ENCODE results near the gene CADPS.

DNA sequence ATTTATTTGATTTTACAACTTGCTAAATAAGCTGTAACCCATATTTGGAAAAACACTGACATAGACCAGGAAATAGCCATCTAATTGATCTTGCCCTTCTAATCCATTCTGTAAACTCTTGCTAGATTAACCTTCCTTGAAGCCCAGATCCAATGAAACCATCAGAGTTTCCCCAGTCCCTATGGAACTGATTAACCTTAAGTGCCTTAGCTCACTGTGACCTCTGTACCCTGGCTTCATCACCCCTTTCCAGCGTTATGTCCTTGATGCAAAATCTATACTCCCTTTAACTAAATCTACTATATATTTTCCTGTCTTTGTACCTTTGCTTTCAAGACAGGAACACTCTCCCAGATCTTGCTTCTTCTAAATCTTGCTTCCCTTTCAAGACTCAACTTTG, 42.9 kb upstream of the CADPS start:
- TF ChIP-seq, protein P1, sequence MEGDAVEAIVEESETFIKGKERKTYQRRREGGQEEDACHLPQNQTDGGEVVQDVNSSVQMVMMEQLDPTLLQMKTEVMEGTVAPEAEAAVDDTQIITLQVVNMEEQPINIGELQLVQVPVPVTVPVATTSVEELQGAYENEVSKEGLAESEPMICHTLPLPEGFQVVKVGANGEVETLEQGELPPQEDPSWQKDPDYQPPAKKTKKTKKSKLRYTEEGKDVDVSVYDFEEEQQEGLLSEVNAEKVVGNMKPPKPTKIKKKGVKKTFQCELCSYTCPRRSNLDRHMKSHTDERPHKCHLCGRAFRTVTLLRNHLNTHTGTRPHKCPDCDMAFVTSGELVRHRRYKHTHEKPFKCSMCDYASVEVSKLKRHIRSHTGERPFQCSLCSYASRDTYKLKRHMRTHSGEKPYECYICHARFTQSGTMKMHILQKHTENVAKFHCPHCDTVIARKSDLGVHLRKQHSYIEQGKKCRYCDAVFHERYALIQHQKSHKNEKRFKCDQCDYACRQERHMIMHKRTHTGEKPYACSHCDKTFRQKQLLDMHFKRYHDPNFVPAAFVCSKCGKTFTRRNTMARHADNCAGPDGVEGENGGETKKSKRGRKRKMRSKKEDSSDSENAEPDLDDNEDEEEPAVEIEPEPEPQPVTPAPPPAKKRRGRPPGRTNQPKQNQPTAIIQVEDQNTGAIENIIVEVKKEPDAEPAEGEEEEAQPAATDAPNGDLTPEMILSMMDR (conservative IDR thresholded peaks at IDR 0.05; ENCODE audit: low read length): no peak
- no peak for TF ChIP-seq EZH2phosphoT487 (IDR thresholded peaks at IDR 0.05; ENCODE audit: borderline replicate concordance)

Measured in Loucy (cell line).